Sigmoid colon (tissue), 4 donors: ENCODE results near the gene LARGE2.

Experiments used
- CTCF ChIP-seq, 4 experiments: fragments of 450-650 bp in 3 of 4; fragments of 200-600 bp in 1 of 4; IDR thresholded peaks; one replicate each; pipeline ENCODE4 v1.5.1; 2016 to 2019; ENCODE audit warnings: antibody characterized with exemption in 4 of 4, mild to moderate bottlenecking in 3 of 4, moderate library complexity in 2 of 4
- EP300 ChIP-seq, 4 donors: sonication (generic); formaldehyde crosslinking; IDR thresholded peaks; one replicate each; pipeline ENCODE4 v1.6.1; 2017; ENCODE audit warnings: antibody characterized with exemption in 4 of 4
- POLR2A ChIP-seq, 2 donors: fragments of 450-650 bp; IDR thresholded peaks; one replicate each; pipeline ENCODE4 v1.6.1; 2016; ENCODE audit warnings: antibody characterized with exemption in 2 of 2, mild to moderate bottlenecking in 2 of 2, moderate library complexity in 2 of 2
- POLR2AphosphoS5 ChIP-seq, 4 donors: sonication (generic); formaldehyde crosslinking; IDR thresholded peaks; one replicate each; pipeline ENCODE4 v1.6.1; 2017; ENCODE audit warnings: antibody characterized with exemption in 4 of 4

GRCh38 chr11:45876401-45876800 lies 46.1 kb upstream of the LARGE2 start:
- TF ChIP-seq POLR2AphosphoS5 (IDR thresholded peaks at IDR 0.05) (no peak), POLR2A (IDR thresholded peaks at IDR 0.05) (no peak), CTCF (IDR thresholded peaks at IDR 0.05) (no peak), EP300 (IDR thresholded peaks at IDR 0.05) (no peak)
